Measurements from ENCODE around the gene WDR59.

- TF ChIP-seq CTCF (IDR thresholded peaks at IDR 0.05; ENCODE audit: low read depth, low read length) (no peak), POLR2A (IDR thresholded peaks at IDR 0.05; ENCODE audit: extremely low read depth, insufficient read length) (no peak)
These were observed 134.9 kb downstream of the WDR59 start for GRCh38 chr16:74850027-74850426.

Measured in NB4 (cell line).